Medulla oblongata (tissue), 1 donor: Measurements from ENCODE around the gene PSME1.
A peak's percentile ranks its signal among the peaks of the same experiment; 100 is the strongest.

Experiments used
- DNase-seq: peaks from one replicate; pipeline ENCODE4 v3.0.0-alpha.2; 2015; ENCODE audit errors: extremely low spot score

PSME1 gene

GRCh38 chr14:24146978-24147760, 11.2 kb downstream of the PSME1 start, which contains the start of gene RNF31:
RNF31 (plus strand) TSS chr14:24147498; CDS start chr14:24147699, 201 bp downstream.
- DNase-seq = peak; percentile 100

- DNase-seq = no peak
These were observed 11.9 kb downstream of the PSME1 start for GRCh38 chr14:24147761-24148428.

GRCh38 chr14:24149302-24149969, 13.4 kb downstream of the PSME1 start:
- no peak for DNase-seq

GRCh38 chr14:24150061-24150460, 14.1 kb downstream of the PSME1 start:
- no peak for DNase-seq

GRCh38 chr14:24150567-24150966, 14.6 kb downstream of the PSME1 start:
- DNase-seq = no peak

GRCh38 chr14:24150993-24151392, 15.0 kb downstream of the PSME1 start:
- DNase-seq = no peak

- no peak for DNase-seq
These were observed 15.5 kb downstream of the PSME1 start for GRCh38 chr14:24151404-24152080.

GRCh38 chr14:24155100-24155499, 19.1 kb downstream of the PSME1 start:
- no peak for DNase-seq

GRCh38 chr14:24156840-24157239, 20.8 kb downstream of the PSME1 start:
- no peak for DNase-seq

GRCh38 chr14:24157331-24157730, 21.3 kb downstream of the PSME1 start:
- no peak for DNase-seq

- no peak for DNase-seq
These were observed 23.9 kb downstream of the PSME1 start for GRCh38 chr14:24159777-24160498.

- no peak for DNase-seq
These were observed 24.5 kb downstream of the PSME1 start for GRCh38 chr14:24160499-24160849.

- DNase-seq = peak; percentile 98
These were observed 25.1 kb downstream of the PSME1 start, which contains the start of gene IRF9 for GRCh38 chr14:24160850-24161804. IRF9 (plus strand) TSS chr14:24161265; CDS start chr14:24162145, 880 bp downstream.

GRCh38 chr14:24162093-24162492, 26.1 kb downstream of the PSME1 start:
- DNase-seq = peak; percentile 28

- no peak for DNase-seq
These were observed 28.6 kb downstream of the PSME1 start for GRCh38 chr14:24164518-24164991.

GRCh38 chr14:24165785-24166184, 29.8 kb downstream of the PSME1 start:
- no peak for DNase-seq

GRCh38 chr14:24167469-24168114, 31.6 kb downstream of the PSME1 start:
- DNase-seq = no peak

- DNase-seq = peak; percentile 96
These were observed 35.6 kb downstream of the PSME1 start, which contains the start of gene REC8 for GRCh38 chr14:24171422-24172260. REC8 (plus strand) TSS chr14:24172080; CDS start chr14:24172553, 473 bp downstream.
